ENCODE results near the gene SERPINH1. TPM values are rescaled to one million over a fixed set of nuclear protein-coding genes. Genes with fewer than 3 reads are reported as not detected.

SERPINH1 gene
- total RNA-seq, 4 donors from 2014 or later: 56.9 to 111 (median 95.5) TPM

GRCh38 chr11:75518204-75518549 lies 43.9 kb upstream of the SERPINH1 start:
- Histone ChIP-seq H3K36me3 (no peaks in the 10 kb centered on the region), H3K4me3 (no peak overlapping the region), H3K4me1 (peaks cover 4% of the 10 kb centered on the region), H3K9me3 (no peaks in the 10 kb centered on the region), H3K27ac (no peak overlapping the region), H3K27me3 (no peaks in the 10 kb centered on the region)
- no peak for TF ChIP-seq POLR2A (IDR thresholded peaks at IDR 0.05)
- no peak for TF ChIP-seq POLR2AphosphoS5 (IDR thresholded peaks at IDR 0.05)
- no peak for TF ChIP-seq CTCF (IDR thresholded peaks at IDR 0.05)
- TF ChIP-seq EP300 (IDR thresholded peaks at IDR 0.05): no peak
- no peak for DNase-seq (ENCODE audit: low spot score in 2 of 2)
- WGBS: 88% methylated on average over 3 of the region's 3 CpGs

- Histone ChIP-seq H3K36me3 (no peaks in the 10 kb centered on the region), H3K27me3 (no peaks in the 10 kb centered on the region), H3K4me3 (no peak overlapping the region), H3K4me1 (peaks cover 4% of the 10 kb centered on the region), H3K27ac (no peak overlapping the region), H3K9me3 (no peaks in the 10 kb centered on the region)
- no peak for DNase-seq (ENCODE audit: low spot score in 2 of 2)
- no peak for TF ChIP-seq POLR2A (IDR thresholded peaks at IDR 0.05)
- no peak for TF ChIP-seq EP300 (IDR thresholded peaks at IDR 0.05)
- no peak for TF ChIP-seq CTCF (IDR thresholded peaks at IDR 0.05)
- no peak for TF ChIP-seq POLR2AphosphoS5 (IDR thresholded peaks at IDR 0.05)
- WGBS: 76% methylated on average over 9 of the region's 9 CpGs
Measured at GRCh38 chr11:75518771-75519653, 43.0 kb upstream of the SERPINH1 start.

- Histone ChIP-seq H3K27ac (no peak overlapping the region), H3K36me3 (no peaks in the 10 kb centered on the region), H3K27me3 (no peaks in the 10 kb centered on the region), H3K4me3 (no peak overlapping the region), H3K9me3 (no peaks in the 10 kb centered on the region), H3K4me1 (peaks cover 18% of the 10 kb centered on the region)
- no peak for DNase-seq (ENCODE audit: low spot score in 2 of 2)
- 79% methylated on average over 7 of the region's 7 CpGs for WGBS
- no peak for TF ChIP-seq CTCF (IDR thresholded peaks at IDR 0.05)
- no peak for TF ChIP-seq EP300 (IDR thresholded peaks at IDR 0.05)
- TF ChIP-seq POLR2A (IDR thresholded peaks at IDR 0.05): no peak
- no peak for TF ChIP-seq POLR2AphosphoS5 (IDR thresholded peaks at IDR 0.05)
Measured at GRCh38 chr11:75520688-75521087, 41.4 kb upstream of the SERPINH1 start.

- TF ChIP-seq EP300 (IDR thresholded peaks at IDR 0.05) (no peak), POLR2AphosphoS5 (IDR thresholded peaks at IDR 0.05) (no peak), POLR2A (IDR thresholded peaks at IDR 0.05) (no peak), CTCF (IDR thresholded peaks at IDR 0.05) (no peak)
- 90% methylated on average over 7 of the region's 7 CpGs for WGBS
Measured at GRCh38 chr11:75522286-75523044, 39.6 kb upstream of the SERPINH1 start.

GRCh38 chr11:75523189-75523588 lies 38.9 kb upstream of the SERPINH1 start:
- no peak overlapping the region for H3K27ac ChIP-seq
- peaks cover 27% of the 10 kb centered on the region for H3K4me1 ChIP-seq
- TF ChIP-seq POLR2A (IDR thresholded peaks at IDR 0.05) (no peak), EP300 (IDR thresholded peaks at IDR 0.05) (no peak), POLR2AphosphoS5 (IDR thresholded peaks at IDR 0.05) (no peak), CTCF (IDR thresholded peaks at IDR 0.05) (no peak)
- H3K27me3 ChIP-seq: no peaks in the 10 kb centered on the region
- 75% methylated on average over 5 of the region's 5 CpGs for WGBS
- DNase-seq (ENCODE audit: low spot score in 2 of 2): no peak
- no peaks in the 10 kb centered on the region for H3K36me3 ChIP-seq
- H3K9me3 ChIP-seq: no peaks in the 10 kb centered on the region
- H3K4me3 ChIP-seq: no peak overlapping the region

More at GRCh38 chr11:75522286-75523044, 39.6 kb upstream of the SERPINH1 start:
- H3K4me3 ChIP-seq: no peak overlapping the region
- no peaks in the 10 kb centered on the region for H3K9me3 ChIP-seq
- H3K27me3 ChIP-seq: no peaks in the 10 kb centered on the region
- DNase-seq (ENCODE audit: low spot score in 2 of 2): no peak
- peaks cover 27% of the 10 kb centered on the region for H3K4me1 ChIP-seq
- H3K27ac ChIP-seq: no peak overlapping the region
- H3K36me3 ChIP-seq: no peaks in the 10 kb centered on the region
